Esophagus squamous epithelium (tissue), 4 donors: Measurements from ENCODE around the gene IMMT.
"Not testable (repeated sequence)": the region's sequence is repeated elsewhere in the genome, so short reads cannot be mapped to it uniquely, and the experiment has no call there.

Source experiments
- CTCF ChIP-seq, 6 experiments: fragments of 450-650 bp in 4 of 6; fragments of 200-600 bp in 2 of 6; sonication (generic) in 2 of 6; IDR thresholded peaks; one replicate each; pipeline ENCODE4 v1.5.1; 2016 to 2019; ENCODE audit warnings: antibody characterized with exemption in 6 of 6, mild to moderate bottlenecking in 4 of 6, moderate library complexity in 4 of 6
- POLR2A ChIP-seq, 4 donors: fragments of 450-650 bp; IDR thresholded peaks; one replicate each; pipeline ENCODE4 v1.6.1; 2017; ENCODE audit warnings: antibody characterized with exemption in 4 of 4, mild to moderate bottlenecking in 4 of 4, moderate library complexity in 3 of 4

- TF ChIP-seq CTCF, POLR2A (IDR thresholded peaks at IDR 0.05): not testable (repeated sequence)
Measured at GRCh38 chr2:86244781-86245180, 49.5 kb upstream of the IMMT start.
